Activated CD8-positive, alpha-beta T cell treated with anti-CD3 and anti-CD28 coated beads for 36 hours (primary cell): Measurements from ENCODE around the gene LIFR. TPM values are rescaled to one million over a fixed set of nuclear protein-coding genes. Genes with fewer than 3 reads are reported as not detected.

ENCODE experiments used
- ATAC-seq: fragments of 200-7000 bp; cut with Tn5 transposase; one replicate; pipeline ENCODE4 v1.10.0; 2021; ENCODE audit warnings: mild to moderate bottlenecking, moderate library complexity
- CTCF ChIA-PET: fragments of 350-600 bp; sonication (Branson Sonifier 250); formaldehyde crosslinking; loops from one replicate; lab custom pipeline; 2021; ENCODE audit warnings: antibody characterized with exemption; lab: Charles Lee
- POLR2A ChIA-PET: fragments of 350-600 bp; sonication (Branson Sonifier 250); formaldehyde crosslinking; loops from one replicate; lab custom pipeline; 2021; ENCODE audit warnings: antibody characterized with exemption; lab: Charles Lee
- DNase-seq: peaks from one replicate; pipeline ENCODE4 v3.0.0-alpha.2; 2020
- H3K27ac Mint-ChIP-seq: one replicate; pipeline ENCODE4 v1.8.0; 2021; ENCODE audit warnings: mild to moderate bottlenecking, mixed read lengths
- H3K27me3 Mint-ChIP-seq: one replicate; pipeline ENCODE4 v1.8.0; 2021; ENCODE audit warnings: mixed read lengths
- H3K36me3 Mint-ChIP-seq: one replicate; pipeline ENCODE4 v1.8.0; 2021; ENCODE audit warnings: low read depth, mixed read lengths
- H3K4me1 Mint-ChIP-seq: one replicate; pipeline ENCODE4 v1.8.0; 2021; ENCODE audit warnings: low read depth, mixed read lengths
- H3K4me3 Mint-ChIP-seq: one replicate; pipeline ENCODE4 v1.8.0; 2021; ENCODE audit warnings: mild to moderate bottlenecking, moderate library complexity, mixed read lengths
- H3K9me3 Mint-ChIP-seq: one replicate; pipeline ENCODE4 v1.8.0; 2021; ENCODE audit warnings: mixed read lengths
- CTCF ChIP-seq: fragments of 200-600 bp; IDR thresholded peaks from one replicate; pipeline ENCODE4 v1.8.0; 2022; ENCODE audit warnings: antibody characterized with exemption, mild to moderate bottlenecking
- intact Hi-C: fragments of 100-400 bp; cut with micrococcal nuclease; formaldehyde crosslinking; loops from one replicate; pipeline ENCODE4 v1.10.0; 2022
- total RNA-seq, 2 experiments: library from RNA; stranded (reverse); gene quantifications; one replicate each; pipeline ENCODE4 v1.2.3, GENCODE V29; 2021

LIFR gene
- total RNA-seq, 2 experiments from 2014 or later, result not detected

- Mint-ChIP-seq H3K9me3 (no peaks in the 10 kb centered on the region), H3K27ac (no peak overlapping the region), H3K27me3 (peaks cover 45% of the 10 kb centered on the region), H3K4me1 (no peaks in the 10 kb centered on the region), H3K4me3 (no peak overlapping the region), H3K36me3 (no peaks in the 10 kb centered on the region)
- TF ChIP-seq CTCF, result no peak
- CTCF ChIA-PET, result interaction anchor here (1.8 kb wide), 1 partner anchor 56 kb away, joined by 7 read pairs; no protein-coding TSS in a partner anchor
- DNase-seq (no peak), ATAC-seq (no peak)
- POLR2A ChIA-PET, result no interaction called here
- intact Hi-C loops, result no loop called here
Observed at GRCh38 chr5:38438757-38439156, 117.7 kb downstream of the LIFR start.

- POLR2A ChIA-PET, result no interaction called here
- Mint-ChIP-seq H3K36me3 (no peaks in the 10 kb centered on the region), H3K4me3 (no peak overlapping the region), H3K9me3 (no peaks in the 10 kb centered on the region), H3K4me1 (no peaks in the 10 kb centered on the region), H3K27ac (no peak overlapping the region), H3K27me3 (peaks cover 37% of the 10 kb centered on the region)
- TF ChIP-seq CTCF, result no peak
- ATAC-seq (no peak), DNase-seq (no peak)
- intact Hi-C loops, result no loop called here
- CTCF ChIA-PET, result interaction anchor here (2.6 kb wide), 1 partner anchor 15 kb away, joined by 8 read pairs; no protein-coding TSS in a partner anchor
Observed at GRCh38 chr5:38434966-38435705, 121.3 kb downstream of the LIFR start.

- DNase-seq, result no peak
- ChIA-PET POLR2A (no interaction called here), CTCF (interaction anchor here (1.2 to 4.6 kb wide), 2 partner anchors 8 to 376 kb away, joined by 4 to 34 read pairs; no protein-coding TSS in a partner anchor)
- Mint-ChIP-seq H3K4me1 (no peaks in the 10 kb centered on the region), H3K9me3 (no peaks in the 10 kb centered on the region), H3K27ac (no peak overlapping the region), H3K36me3 (no peaks in the 10 kb centered on the region), H3K4me3 (no peak overlapping the region), H3K27me3 (peaks cover 37% of the 10 kb centered on the region)
- intact Hi-C loops, result no loop called here
- ATAC-seq, result no peak
- no peak for TF ChIP-seq CTCF
Observed at GRCh38 chr5:38433160-38433861, 123.1 kb downstream of the LIFR start.

DNA sequence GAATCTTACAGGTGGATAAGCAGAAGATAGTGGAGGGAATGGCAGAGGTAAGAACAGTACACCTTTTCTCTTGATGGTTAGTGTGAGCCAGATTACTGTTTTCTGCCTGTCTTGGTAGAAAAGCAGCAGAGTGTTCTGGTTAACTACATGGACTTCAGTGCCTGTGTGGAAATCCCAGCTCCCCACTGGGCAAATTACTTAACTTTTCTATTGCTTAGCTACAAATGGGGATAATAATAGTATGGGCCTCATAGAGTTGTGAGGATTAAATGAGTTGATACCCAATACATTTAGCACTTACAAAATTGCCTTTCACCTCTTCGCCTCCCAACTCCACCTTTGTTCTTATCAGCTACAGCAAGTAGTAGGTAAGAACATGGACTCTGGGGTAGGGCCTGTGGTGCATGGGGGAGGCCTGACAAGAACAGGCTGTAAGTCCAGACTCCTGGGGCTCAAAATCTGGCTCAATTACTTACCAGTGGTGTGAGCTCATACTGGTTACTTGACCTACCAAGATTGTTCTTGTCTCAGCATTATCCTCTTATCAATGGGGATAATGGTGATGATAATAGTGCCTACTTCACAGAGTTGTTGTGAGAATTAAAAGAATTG, 125.1 kb downstream of the LIFR start:
- ChIA-PET POLR2A (no interaction called here), CTCF (interaction anchor here (2.8 to 4.6 kb wide), 2 partner anchors 10 to 11 kb away, joined by 13 to 34 read pairs; no protein-coding TSS in a partner anchor)
- H3K4me3 Mint-ChIP-seq, result no peak overlapping the region
- no peak for TF ChIP-seq CTCF
- ATAC-seq (no peak), DNase-seq (no peak)
- H3K36me3 Mint-ChIP-seq, result no peaks in the 10 kb centered on the region
- H3K27me3 Mint-ChIP-seq, result peaks cover 36% of the 10 kb centered on the region
- no peaks in the 10 kb centered on the region for H3K9me3 Mint-ChIP-seq
- intact Hi-C loops, result no loop called here
- no peak overlapping the region for H3K27ac Mint-ChIP-seq
- no peaks in the 10 kb centered on the region for H3K4me1 Mint-ChIP-seq
